HG03039 (cell line): ENCODE measurements around the gene METAP1D.
"Not testable (repeated sequence)": the region's sequence is repeated elsewhere in the genome, so short reads cannot be mapped to it uniquely, and the experiment has no call there.

Source experiments
- ATAC-seq: cut with Tn5 transposase; IDR thresholded peaks from one replicate; pipeline ENCODE4 v1.9.1; 2021; ENCODE audit warnings: mild to moderate bottlenecking, moderate library complexity; ENCODE audit not compliant: unreplicated experiment

Gene METAP1D

DNA sequence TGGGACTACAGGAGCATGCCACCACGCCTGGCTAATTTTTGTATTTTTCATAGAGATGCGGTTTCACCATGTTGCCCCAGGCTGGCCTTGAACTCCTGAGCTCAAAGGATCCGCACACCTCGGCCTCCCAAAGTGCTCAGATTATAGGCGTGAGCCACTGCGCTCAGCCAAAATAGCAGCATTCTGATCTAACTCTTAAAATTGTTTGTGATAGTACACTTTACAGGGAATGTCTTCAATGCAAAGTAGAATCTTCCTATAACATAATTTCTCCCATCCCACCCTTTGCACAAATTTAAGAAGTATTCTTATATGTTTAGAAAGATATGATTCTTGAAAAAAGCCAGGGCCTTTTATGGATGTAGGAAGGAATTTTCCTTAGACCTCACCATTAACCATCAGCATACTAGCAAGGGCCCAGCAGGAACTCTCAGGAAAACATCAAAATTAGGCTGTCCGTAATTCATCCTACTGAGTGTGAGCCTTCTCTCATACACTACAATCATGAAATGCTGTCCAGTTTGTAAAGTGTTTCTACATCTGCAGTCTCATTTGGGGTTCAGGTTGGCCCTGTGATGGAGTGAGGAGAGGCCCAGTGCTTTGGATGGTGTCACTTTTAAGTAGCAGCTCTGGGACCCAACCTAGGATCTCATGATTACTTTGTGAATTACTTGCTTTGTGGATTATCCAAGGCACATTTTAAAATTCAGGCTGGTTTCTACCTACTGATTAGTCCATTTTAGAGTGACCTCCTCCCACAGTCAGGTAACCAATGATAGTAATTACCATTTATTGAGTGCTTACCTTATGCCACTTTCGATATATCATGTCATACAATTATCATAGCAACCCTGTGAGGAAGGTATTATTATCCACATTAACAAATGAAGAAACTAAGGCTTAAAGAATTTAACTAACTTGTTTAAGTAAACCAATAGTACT is 48.1 kb downstream of the METAP1D start:
- ATAC-seq: no peak

GRCh38 chr2:172048508-172049503 is 49.1 kb downstream of the METAP1D start:
- ATAC-seq: no peak

DNA sequence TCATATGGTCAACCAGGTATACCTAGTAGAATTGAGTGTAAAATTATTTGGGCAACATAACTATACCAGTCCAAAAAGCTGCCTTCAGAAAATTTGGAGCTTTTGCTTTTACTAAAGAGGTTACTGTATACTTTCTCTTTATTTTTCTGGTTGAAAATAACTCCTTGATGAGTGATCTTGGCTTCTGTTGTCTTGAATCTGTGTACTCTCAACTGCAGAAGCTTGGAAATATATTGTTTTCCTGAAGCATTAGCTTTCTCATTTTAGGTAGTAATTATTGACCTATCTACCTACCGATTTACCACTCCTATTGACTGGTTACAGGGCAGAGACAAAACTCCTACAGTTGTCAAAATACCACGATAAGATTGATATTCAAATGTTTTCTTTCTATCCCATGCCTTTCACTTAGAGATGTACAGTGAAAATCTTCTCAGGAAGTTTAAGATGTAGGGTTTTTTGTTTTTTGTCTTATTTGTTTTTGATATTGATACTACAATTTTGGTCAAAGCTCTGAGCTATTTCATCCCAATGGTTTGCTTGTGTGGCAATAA is 49.9 kb downstream of the METAP1D start:
- no peak for ATAC-seq

- ATAC-seq: no peak
Measured at GRCh38 chr2:172050479-172051125, 50.8 kb downstream of the METAP1D start.

GRCh38 chr2:172052000-172052983 is 52.5 kb downstream of the METAP1D start:
- ATAC-seq: no peak

- no peak for ATAC-seq
Measured at GRCh38 chr2:172053486-172053885, 53.7 kb downstream of the METAP1D start.

DNA sequence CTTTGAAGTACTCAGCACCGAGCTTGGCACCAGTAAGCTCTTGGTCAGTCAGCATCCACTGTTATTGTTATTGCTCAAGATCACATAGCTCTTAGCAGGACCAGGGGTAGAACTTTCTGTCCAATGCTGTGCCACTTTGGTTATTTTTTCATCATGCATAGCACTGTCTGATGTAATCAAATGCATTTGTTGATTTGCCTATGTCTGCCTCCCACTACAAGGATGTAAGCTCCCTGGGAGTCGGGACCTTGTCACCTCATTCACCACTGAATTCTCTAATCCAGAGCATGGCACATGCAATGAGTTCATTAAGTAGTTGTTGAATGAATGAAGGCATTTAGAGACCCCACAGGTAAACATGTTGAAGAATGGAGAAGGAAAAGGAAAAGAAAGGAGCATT is 56.5 kb downstream of the METAP1D start:
- no peak for ATAC-seq

DNA sequence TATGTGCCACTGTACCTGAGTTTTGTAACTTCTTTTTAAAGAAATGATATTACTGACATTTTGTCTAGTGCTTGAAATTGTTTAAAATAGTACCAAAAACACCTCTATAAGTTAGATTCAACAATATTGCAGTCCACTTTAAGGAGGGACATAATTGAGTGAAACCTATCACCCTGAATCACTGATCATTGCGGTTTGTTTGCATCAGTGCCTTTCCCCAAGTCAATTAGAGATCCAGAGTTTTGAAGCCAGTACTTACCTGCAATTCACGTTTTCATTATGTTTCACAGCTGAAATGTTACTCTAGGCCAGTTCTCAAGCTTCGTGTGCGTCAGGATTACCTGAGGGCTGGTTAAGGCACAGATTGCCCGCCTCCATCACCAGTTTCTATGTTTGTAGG is 58.9 kb downstream of the METAP1D start:
- ATAC-seq: no peak

GRCh38 chr2:172060118-172060517 is 60.4 kb downstream of the METAP1D start:
- not testable (repeated sequence) for ATAC-seq

GRCh38 chr2:172062402-172063004 is 62.8 kb downstream of the METAP1D start:
- ATAC-seq: no peak

DNA sequence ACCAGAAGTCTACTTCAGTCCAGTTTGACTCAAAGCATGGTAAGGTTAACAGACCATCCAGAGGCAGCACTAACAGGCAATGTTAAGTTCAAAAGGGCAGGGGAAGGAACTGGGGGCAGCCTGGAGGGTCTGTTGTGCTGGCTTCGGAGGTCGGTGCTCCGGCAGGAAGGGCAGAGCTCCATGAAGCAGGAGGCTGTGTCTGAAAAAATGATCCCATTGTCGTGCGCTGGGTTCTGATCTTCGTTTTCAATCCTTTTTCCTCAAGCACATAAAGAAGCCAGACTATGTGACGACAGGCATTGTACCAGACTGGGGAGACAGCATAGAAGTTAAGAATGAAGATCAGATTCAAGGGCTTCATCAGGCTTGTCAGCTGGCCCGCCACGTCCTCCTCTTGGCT is 63.7 kb downstream of the METAP1D start:
- ATAC-seq: no peak

- no peak for ATAC-seq
Measured at GRCh38 chr2:172065111-172065510, 65.4 kb downstream of the METAP1D start.

- no peak for ATAC-seq
Measured at GRCh38 chr2:172066394-172066886, 66.7 kb downstream of the METAP1D start.

DNA sequence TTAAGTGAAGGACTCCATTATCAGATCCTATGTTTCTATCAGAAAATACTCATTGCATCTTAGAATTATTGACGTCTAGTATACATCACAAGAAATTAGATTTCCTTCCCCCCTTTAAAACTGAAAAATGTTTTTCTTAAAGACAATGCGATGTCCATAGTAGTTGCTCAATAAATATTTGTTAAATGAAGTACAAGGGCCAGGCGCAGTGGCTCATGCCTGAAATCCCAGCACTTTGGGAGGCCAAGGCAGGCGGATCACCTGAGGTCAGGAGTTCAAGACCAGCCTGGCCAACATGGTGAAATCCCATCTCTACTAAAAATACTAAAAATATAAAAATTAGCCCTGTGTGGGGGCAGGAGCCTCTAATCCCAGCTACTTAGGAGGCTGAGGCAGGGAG is 68.2 kb downstream of the METAP1D start:
- ATAC-seq: not testable (repeated sequence)

DNA sequence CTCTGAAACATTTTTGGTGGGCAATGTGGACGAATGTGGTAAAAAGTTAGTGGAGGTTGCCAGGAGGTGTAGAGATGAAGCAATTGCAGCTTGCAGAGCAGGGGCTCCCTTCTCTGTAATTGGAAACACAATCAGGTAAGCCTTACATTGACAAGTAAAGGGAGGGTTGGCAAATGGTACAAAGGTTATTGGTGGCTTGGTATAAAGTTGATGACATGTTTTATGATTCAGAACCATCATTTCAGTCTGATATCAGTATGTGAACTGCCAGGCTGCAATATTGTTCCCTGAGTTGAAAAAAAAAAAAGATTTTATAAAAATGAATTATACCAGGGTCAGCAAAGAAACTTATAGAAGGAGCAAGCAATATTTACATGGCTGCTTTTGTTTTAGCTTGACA is 71.2 kb downstream of the METAP1D start:
- ATAC-seq: no peak

DNA sequence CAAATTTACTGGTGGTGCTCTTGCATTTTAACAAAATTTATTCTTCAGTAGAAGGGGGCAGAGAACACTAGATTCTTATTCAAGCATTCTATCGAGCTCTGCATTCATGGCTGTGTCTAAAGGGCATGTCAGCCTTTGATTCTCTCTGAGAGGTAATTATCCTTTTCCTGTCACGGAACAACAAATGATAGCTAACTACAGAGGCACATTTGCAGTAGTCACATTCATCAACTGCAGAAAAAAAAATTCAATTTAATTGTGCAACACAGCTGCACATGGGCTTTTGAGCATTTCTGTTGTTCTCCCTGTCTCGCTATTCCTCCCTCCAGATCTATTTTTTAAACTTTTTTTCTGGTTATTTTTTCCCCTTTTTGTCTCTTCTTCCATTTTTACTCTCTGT is 72.5 kb downstream of the METAP1D start:
- ATAC-seq: no peak

DNA sequence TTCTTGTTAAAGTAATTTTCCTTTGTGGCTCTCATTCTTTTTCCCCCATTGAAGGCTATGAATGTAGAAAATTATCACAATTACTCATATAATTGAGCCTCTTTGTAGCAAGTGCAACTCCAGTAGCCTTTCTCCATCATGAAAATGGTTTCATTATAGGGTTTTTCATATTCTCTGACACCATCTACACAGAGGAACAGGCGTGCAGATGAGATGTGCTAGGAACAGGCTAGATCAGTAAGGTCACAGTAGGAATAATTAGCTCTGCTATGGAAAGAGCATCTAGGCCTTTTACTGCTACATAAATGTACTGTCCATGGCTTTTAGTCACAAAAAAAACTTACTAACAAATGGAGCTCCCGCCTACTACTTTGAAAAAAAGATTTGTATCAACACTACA is 73.0 kb downstream of the METAP1D start:
- no peak for ATAC-seq

DNA sequence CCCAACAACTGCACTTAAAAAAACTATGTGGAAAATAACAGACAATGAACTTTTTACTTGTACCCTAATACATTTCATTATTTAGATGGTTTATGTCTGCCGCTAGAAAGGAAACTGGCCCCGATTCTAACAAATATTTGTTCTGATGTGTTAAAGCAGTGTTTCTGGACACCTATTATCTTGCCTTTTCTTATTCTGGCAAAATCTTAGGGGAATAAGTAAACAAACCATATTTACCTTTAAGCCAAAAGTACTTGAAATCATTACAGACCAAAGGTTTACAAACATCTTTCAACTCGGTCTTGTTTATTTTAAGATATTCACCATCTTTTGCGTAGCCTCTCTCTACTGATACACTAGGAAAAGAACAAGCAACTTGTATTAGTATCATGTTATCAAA is 73.8 kb downstream of the METAP1D start:
- ATAC-seq: no peak

DNA sequence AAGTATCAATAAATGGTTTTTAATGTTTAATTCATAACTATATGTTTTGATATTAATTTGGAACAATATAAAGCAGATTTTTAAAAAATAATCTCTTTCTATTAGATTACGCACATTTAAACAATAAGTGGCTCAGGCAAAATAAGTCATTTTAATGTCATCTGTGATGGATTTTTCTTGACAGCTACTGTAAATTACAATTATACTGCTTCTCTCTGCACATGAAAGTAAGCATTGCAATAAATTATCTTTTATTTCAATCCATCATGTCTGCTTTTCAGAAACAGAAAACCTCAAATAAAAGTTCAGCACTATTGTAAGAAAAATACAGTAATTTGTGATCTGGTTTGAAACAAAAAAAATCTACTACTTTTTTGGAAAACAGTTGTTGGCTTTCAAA is 74.5 kb downstream of the METAP1D start:
- ATAC-seq: no peak
